Osteocyte (in vitro differentiated cells): ENCODE measurements around the gene APBB2. TPM values are rescaled to one million over a fixed set of nuclear protein-coding genes. Genes with fewer than 3 reads are reported as not detected.
A peak's percentile ranks its signal among the peaks of the same experiment; 100 is the strongest.

ENCODE experiments used
- DNase-seq: peaks from one replicate; pipeline ENCODE4 v3.0.0; 2021; ENCODE audit warnings: mixed read lengths; ENCODE audit not compliant: unreplicated experiment; ENCODE audit errors: extremely low spot score
- H3K27ac Mint-ChIP-seq: one replicate; pipeline ENCODE4 v1.8.0; 2021; ENCODE audit warnings: mild to moderate bottlenecking, mixed read lengths; ENCODE audit not compliant: unreplicated experiment
- H3K27me3 Mint-ChIP-seq: one replicate; pipeline ENCODE4 v1.8.0; 2021; ENCODE audit warnings: mixed read lengths; ENCODE audit not compliant: unreplicated experiment
- H3K36me3 Mint-ChIP-seq: one replicate; pipeline ENCODE4 v1.8.0; 2021; ENCODE audit warnings: mixed read lengths; ENCODE audit not compliant: unreplicated experiment
- H3K4me1 Mint-ChIP-seq: one replicate; pipeline ENCODE4 v1.8.0; 2021; ENCODE audit warnings: mixed read lengths; ENCODE audit not compliant: unreplicated experiment
- H3K4me3 Mint-ChIP-seq: one replicate; pipeline ENCODE4 v1.8.0; 2021; ENCODE audit warnings: mild to moderate bottlenecking, moderate library complexity, mixed read lengths; ENCODE audit not compliant: unreplicated experiment
- H3K9me3 Mint-ChIP-seq: one replicate; pipeline ENCODE4 v1.8.0; 2021; ENCODE audit warnings: mixed read lengths; ENCODE audit not compliant: unreplicated experiment
- CTCF ChIP-seq: fragments of 200-600 bp; sonication (generic); IDR thresholded peaks from 2 replicates; pipeline ENCODE4 v1.5.0; 2021; ENCODE audit warnings: antibody characterized with exemption, mild to moderate bottlenecking, moderate library complexity
- total RNA-seq: library from RNA; stranded (reverse); gene quantifications from 2 replicates; pipeline ENCODE4 v1.2.1, GENCODE V29; 2021

The APBB2 gene
- total RNA-seq, 1 donor from 2014 or later = 56.2 TPM

- H3K4me3 Mint-ChIP-seq = no peak overlapping the region
- no peak overlapping the region for H3K27ac Mint-ChIP-seq
- H3K4me1 Mint-ChIP-seq = no peaks in the 10 kb centered on the region
- H3K27me3 Mint-ChIP-seq = no peaks in the 10 kb centered on the region
- H3K9me3 Mint-ChIP-seq = peaks cover 7% of the 10 kb centered on the region
- no peak for DNase-seq
- H3K36me3 Mint-ChIP-seq = peaks cover 4% of the 10 kb centered on the region
- no peak for TF ChIP-seq CTCF
Observed at GRCh38 chr4:40782876-40783275, 431.5 kb downstream of the APBB2 start.

- Mint-ChIP-seq H3K27me3 (no peaks in the 10 kb centered on the region), H3K4me3 (no peak overlapping the region), H3K9me3 (peaks cover 7% of the 10 kb centered on the region), H3K27ac (no peak overlapping the region), H3K36me3 (peaks cover 7% of the 10 kb centered on the region), H3K4me1 (no peaks in the 10 kb centered on the region)
- no peak for DNase-seq
- no peak for TF ChIP-seq CTCF
Observed at GRCh38 chr4:40778090-40778489, 436.3 kb downstream of the APBB2 start.

- Mint-ChIP-seq H3K4me1 (no peaks in the 10 kb centered on the region), H3K4me3 (no peak overlapping the region), H3K27me3 (no peaks in the 10 kb centered on the region), H3K36me3 (no peaks in the 10 kb centered on the region), H3K9me3 (no peaks in the 10 kb centered on the region), H3K27ac (no peak overlapping the region)
- DNase-seq = no peak
- TF ChIP-seq CTCF = no peak
Observed at GRCh38 chr4:40769266-40769665, 445.1 kb downstream of the APBB2 start.

GRCh38 chr4:40763228-40763716, 451.1 kb downstream of the APBB2 start:
- no peak for TF ChIP-seq CTCF
- H3K27ac Mint-ChIP-seq = peak overlapping the region; percentile 19

More at GRCh38 chr4:40763228-40763716, 451.1 kb downstream of the APBB2 start:
- Mint-ChIP-seq H3K9me3 (no peaks in the 10 kb centered on the region), H3K36me3 (no peaks in the 10 kb centered on the region), H3K4me3 (no peak overlapping the region), H3K27me3 (no peaks in the 10 kb centered on the region), H3K4me1 (peaks cover 3% of the 10 kb centered on the region)
- DNase-seq = no peak

Other genes starting within 250 kb of the APBB2 start
- 167 and 168 TPM in 2 replicates for gene UCHL1, start 42.4 kb upstream of the APBB2 start, total RNA-seq